ENCODE data around the gene CFDP1. TPM values are rescaled to one million over a fixed set of nuclear protein-coding genes. Genes with fewer than 3 reads are reported as not detected.

Gene CFDP1
- total RNA-seq, 1 donor from 2014 or later: 65.7 TPM

GRCh38 chr16:75319513-75320411 lies 113.5 kb downstream of the CFDP1 start:
- no peak for DNase-seq (ENCODE audit: low spot score)
- H3K36me3 Mint-ChIP-seq (ENCODE audit: low read depth, unreplicated experiment): peaks cover 7% of the 10 kb centered on the region
- H3K27me3 Mint-ChIP-seq (ENCODE audit: unreplicated experiment): peaks cover 3% of the 10 kb centered on the region
- H3K9me3 Mint-ChIP-seq (ENCODE audit: unreplicated experiment): no peaks in the 10 kb centered on the region
- H3K4me3 Mint-ChIP-seq (ENCODE audit: unreplicated experiment): no peak overlapping the region
- TF ChIP-seq, protein P1, sequence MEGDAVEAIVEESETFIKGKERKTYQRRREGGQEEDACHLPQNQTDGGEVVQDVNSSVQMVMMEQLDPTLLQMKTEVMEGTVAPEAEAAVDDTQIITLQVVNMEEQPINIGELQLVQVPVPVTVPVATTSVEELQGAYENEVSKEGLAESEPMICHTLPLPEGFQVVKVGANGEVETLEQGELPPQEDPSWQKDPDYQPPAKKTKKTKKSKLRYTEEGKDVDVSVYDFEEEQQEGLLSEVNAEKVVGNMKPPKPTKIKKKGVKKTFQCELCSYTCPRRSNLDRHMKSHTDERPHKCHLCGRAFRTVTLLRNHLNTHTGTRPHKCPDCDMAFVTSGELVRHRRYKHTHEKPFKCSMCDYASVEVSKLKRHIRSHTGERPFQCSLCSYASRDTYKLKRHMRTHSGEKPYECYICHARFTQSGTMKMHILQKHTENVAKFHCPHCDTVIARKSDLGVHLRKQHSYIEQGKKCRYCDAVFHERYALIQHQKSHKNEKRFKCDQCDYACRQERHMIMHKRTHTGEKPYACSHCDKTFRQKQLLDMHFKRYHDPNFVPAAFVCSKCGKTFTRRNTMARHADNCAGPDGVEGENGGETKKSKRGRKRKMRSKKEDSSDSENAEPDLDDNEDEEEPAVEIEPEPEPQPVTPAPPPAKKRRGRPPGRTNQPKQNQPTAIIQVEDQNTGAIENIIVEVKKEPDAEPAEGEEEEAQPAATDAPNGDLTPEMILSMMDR (IDR thresholded peaks at IDR 0.05; ENCODE audit: unreplicated experiment): no peak
- peak overlapping the region; percentile 36 for H3K27ac Mint-ChIP-seq (ENCODE audit: unreplicated experiment)
- H3K4me1 Mint-ChIP-seq (ENCODE audit: unreplicated experiment): peaks cover 36% of the 10 kb centered on the region

- H3K36me3 Mint-ChIP-seq (ENCODE audit: low read depth, unreplicated experiment): peaks cover 3% of the 10 kb centered on the region
- no peak overlapping the region for H3K4me3 Mint-ChIP-seq (ENCODE audit: unreplicated experiment)
- H3K27ac Mint-ChIP-seq (ENCODE audit: unreplicated experiment): no peak overlapping the region
- TF ChIP-seq, protein P1 (IDR thresholded peaks at IDR 0.05; ENCODE audit: unreplicated experiment): no peak
- H3K27me3 Mint-ChIP-seq (ENCODE audit: unreplicated experiment): peaks cover 3% of the 10 kb centered on the region
- DNase-seq (ENCODE audit: low spot score): no peak
- no peaks in the 10 kb centered on the region for H3K9me3 Mint-ChIP-seq (ENCODE audit: unreplicated experiment)
- H3K4me1 Mint-ChIP-seq (ENCODE audit: unreplicated experiment): peaks cover 31% of the 10 kb centered on the region
Measured at GRCh38 chr16:75318737-75319136, 114.6 kb downstream of the CFDP1 start.

GRCh38 chr16:75317532-75317931 lies 115.8 kb downstream of the CFDP1 start:
- Mint-ChIP-seq H3K27ac (ENCODE audit: unreplicated experiment) (peak overlapping the region; percentile 88), H3K4me1 (ENCODE audit: unreplicated experiment) (peaks cover 38% of the 10 kb centered on the region), H3K36me3 (ENCODE audit: low read depth, unreplicated experiment) (peaks cover 3% of the 10 kb centered on the region), H3K27me3 (ENCODE audit: unreplicated experiment) (peaks cover 3% of the 10 kb centered on the region), H3K4me3 (ENCODE audit: unreplicated experiment) (peak overlapping the region; percentile 33), H3K9me3 (ENCODE audit: unreplicated experiment) (no peaks in the 10 kb centered on the region)
- TF ChIP-seq, protein P1 (IDR thresholded peaks at IDR 0.05; ENCODE audit: unreplicated experiment): no peak
- DNase-seq (ENCODE audit: low spot score): no peak

DNA sequence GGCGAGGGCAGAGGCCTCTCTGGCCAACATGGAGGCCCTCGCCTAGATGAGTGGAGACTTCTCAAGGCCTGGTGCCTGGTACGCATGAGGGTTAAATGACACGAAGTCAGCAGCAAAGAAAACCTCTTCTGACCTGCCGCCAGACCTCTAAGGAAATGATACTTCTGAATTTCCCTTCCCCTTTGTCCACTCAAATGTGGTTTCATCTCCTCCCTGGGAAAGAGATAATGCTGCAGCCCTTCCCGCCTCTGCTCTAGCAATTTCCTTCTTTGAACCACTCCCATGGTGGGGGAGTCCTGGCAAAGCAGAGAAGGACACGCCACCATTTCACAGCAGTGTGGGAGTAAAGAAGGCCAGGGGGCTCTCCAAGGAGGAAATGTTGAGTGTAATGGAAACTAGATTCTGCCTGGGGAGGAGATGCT lies 116.2 kb downstream of the CFDP1 start:
- Mint-ChIP-seq H3K36me3 (ENCODE audit: low read depth, unreplicated experiment) (peaks cover 3% of the 10 kb centered on the region), H3K4me3 (ENCODE audit: unreplicated experiment) (peak overlapping the region; percentile 33), H3K27ac (ENCODE audit: unreplicated experiment) (peak overlapping the region; percentile 88), H3K27me3 (ENCODE audit: unreplicated experiment) (peaks cover 3% of the 10 kb centered on the region), H3K9me3 (ENCODE audit: unreplicated experiment) (no peaks in the 10 kb centered on the region), H3K4me1 (ENCODE audit: unreplicated experiment) (peaks cover 40% of the 10 kb centered on the region)
- TF ChIP-seq, protein P1 (IDR thresholded peaks at IDR 0.05; ENCODE audit: unreplicated experiment): no peak
- DNase-seq (ENCODE audit: low spot score): no peak
